SK-N-SH (cell line): ENCODE data around the gene DQX1.

Source experiments
- EP300 ChIP-seq, 2 experiments: IDR thresholded peaks; 2 replicates each; pipeline versions ENCODE4 v1.4.0 to v1.6.1; 2012; ENCODE audit warnings: borderline replicate concordance in 1 of 2, low read depth in 1 of 2, low read length in 1 of 2
- FOSL2 ChIP-seq: IDR thresholded peaks from 2 replicates; pipeline ENCODE4 v1.4.0; 2012; ENCODE audit warnings: low read depth, mild to moderate bottlenecking, moderate library complexity, borderline replicate concordance
- POLR2AphosphoS5 ChIP-seq: IDR thresholded peaks from 2 replicates; pipeline ENCODE4 v1.6.1; 2012; ENCODE audit warnings: low read depth, low read length
- TF ChIP-seq, protein P1 (sequence below): IDR thresholded peaks from 2 replicates; pipeline ENCODE4 v1.4.0; 2012; ENCODE audit warnings: low read depth, borderline replicate concordance
- TF ChIP-seq, protein P2 (sequence below): fragments of 200-600 bp; sonication (generic); IDR thresholded peaks from 2 replicates; pipeline ENCODE4 v1.6.1; 2017; ENCODE audit warnings: antibody characterized with exemption, mild to moderate bottlenecking, moderate library complexity

DNA sequence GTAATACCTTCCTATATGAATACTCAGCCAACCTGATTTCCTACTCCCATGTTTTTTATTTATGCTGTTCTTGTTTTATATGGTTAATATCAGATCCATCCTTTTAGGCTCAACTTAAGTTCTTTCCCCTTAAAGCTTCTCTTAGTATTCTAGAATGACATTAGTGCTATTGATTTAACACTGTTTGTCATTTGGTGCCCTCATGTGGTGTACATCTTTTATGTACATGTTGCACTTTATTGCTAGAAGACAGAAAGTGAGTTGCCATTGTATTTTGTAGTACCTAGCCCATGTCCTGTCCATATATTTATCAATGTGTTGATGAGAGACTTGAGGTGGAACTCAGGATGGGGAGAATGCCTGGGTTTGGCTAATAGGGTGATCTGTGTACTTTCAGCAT lies 6.2 kb upstream of the DQX1 start:
- TF ChIP-seq EP300 (IDR thresholded peaks at IDR 0.05; ENCODE audit: borderline replicate concordance in 1 of 2, low read depth in 1 of 2, low read length in 1 of 2) (no peak), FOSL2 (no peak), POLR2AphosphoS5 (no peak)
- TF ChIP-seq, protein P1, sequence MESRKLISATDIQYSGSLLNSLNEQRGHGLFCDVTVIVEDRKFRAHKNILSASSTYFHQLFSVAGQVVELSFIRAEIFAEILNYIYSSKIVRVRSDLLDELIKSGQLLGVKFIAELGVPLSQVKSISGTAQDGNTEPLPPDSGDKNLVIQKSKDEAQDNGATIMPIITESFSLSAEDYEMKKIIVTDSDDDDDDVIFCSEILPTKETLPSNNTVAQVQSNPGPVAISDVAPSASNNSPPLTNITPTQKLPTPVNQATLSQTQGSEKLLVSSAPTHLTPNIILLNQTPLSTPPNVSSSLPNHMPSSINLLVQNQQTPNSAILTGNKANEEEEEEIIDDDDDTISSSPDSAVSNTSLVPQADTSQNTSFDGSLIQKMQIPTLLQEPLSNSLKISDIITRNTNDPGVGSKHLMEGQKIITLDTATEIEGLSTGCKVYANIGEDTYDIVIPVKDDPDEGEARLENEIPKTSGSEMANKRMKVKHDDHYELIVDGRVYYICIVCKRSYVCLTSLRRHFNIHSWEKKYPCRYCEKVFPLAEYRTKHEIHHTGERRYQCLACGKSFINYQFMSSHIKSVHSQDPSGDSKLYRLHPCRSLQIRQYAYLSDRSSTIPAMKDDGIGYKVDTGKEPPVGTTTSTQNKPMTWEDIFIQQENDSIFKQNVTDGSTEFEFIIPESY, result no peak
- TF ChIP-seq, protein P2, sequence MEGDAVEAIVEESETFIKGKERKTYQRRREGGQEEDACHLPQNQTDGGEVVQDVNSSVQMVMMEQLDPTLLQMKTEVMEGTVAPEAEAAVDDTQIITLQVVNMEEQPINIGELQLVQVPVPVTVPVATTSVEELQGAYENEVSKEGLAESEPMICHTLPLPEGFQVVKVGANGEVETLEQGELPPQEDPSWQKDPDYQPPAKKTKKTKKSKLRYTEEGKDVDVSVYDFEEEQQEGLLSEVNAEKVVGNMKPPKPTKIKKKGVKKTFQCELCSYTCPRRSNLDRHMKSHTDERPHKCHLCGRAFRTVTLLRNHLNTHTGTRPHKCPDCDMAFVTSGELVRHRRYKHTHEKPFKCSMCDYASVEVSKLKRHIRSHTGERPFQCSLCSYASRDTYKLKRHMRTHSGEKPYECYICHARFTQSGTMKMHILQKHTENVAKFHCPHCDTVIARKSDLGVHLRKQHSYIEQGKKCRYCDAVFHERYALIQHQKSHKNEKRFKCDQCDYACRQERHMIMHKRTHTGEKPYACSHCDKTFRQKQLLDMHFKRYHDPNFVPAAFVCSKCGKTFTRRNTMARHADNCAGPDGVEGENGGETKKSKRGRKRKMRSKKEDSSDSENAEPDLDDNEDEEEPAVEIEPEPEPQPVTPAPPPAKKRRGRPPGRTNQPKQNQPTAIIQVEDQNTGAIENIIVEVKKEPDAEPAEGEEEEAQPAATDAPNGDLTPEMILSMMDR, result peak; percentile 61
